ENCODE measurements around the gene FHOD3. TPM values are rescaled to one million over a fixed set of nuclear protein-coding genes. Genes with fewer than 3 reads are reported as not detected.

FHOD3 gene
- polyA plus RNA-seq, 2 of the 4 experiments (the other 2 are of a cell fraction), result 2.5 to 3.6 TPM

GRCh38 chr18:36382854-36383253 is 85.3 kb downstream of the FHOD3 start:
- H3K4me2 ChIP-seq, result no peak overlapping the region
- no peaks in the 10 kb centered on the region for H3K9me3 ChIP-seq
- H3K27ac ChIP-seq, result no peak overlapping the region
- POLR2A ChIA-PET, result no interaction called here
- CTCF ChIA-PET, result no interaction called here
- H3K4me3 ChIP-seq, result no peak overlapping the region
- DNase-seq (ENCODE audit: low read depth in 1 of 2, low spot score in 1 of 2), result no peak
- no peak for TF ChIP-seq USF2 (IDR thresholded peaks at IDR 0.05)
- no peak for TF ChIP-seq KDM5A (IDR thresholded peaks at IDR 0.05)
- TF ChIP-seq EHF (CRISPR knock-in tag; IDR thresholded peaks at IDR 0.05), result no peak
- no peak for TF ChIP-seq HES2 (IDR thresholded peaks at IDR 0.05)
- no peak for TF ChIP-seq ESRRA (IDR thresholded peaks at IDR 0.05; ENCODE audit: borderline replicate concordance, low read length)
- TF ChIP-seq RCOR1 (IDR thresholded peaks at IDR 0.05; ENCODE audit: low read depth, low read length), result no peak
- TF ChIP-seq FOSB (CRISPR knock-in tag; IDR thresholded peaks at IDR 0.05), result no peak
- TF ChIP-seq BHLHE40 (IDR thresholded peaks at IDR 0.05; ENCODE audit: low read depth, low read length), result no peak
- no peak for TF ChIP-seq HOXB13 (CRISPR knock-in tag; IDR thresholded peaks at IDR 0.05; ENCODE audit: low read depth)
- no peak for TF ChIP-seq HEYL (CRISPR knock-in tag; IDR thresholded peaks at IDR 0.05)
- TF ChIP-seq, protein P1, sequence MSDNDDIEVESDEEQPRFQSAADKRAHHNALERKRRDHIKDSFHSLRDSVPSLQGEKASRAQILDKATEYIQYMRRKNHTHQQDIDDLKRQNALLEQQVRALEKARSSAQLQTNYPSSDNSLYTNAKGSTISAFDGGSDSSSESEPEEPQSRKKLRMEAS (IDR thresholded peaks at IDR 0.05), result no peak
- no peak for TF ChIP-seq RARB (CRISPR knock-in tag; IDR thresholded peaks at IDR 0.05)
- TF ChIP-seq, protein P2, sequence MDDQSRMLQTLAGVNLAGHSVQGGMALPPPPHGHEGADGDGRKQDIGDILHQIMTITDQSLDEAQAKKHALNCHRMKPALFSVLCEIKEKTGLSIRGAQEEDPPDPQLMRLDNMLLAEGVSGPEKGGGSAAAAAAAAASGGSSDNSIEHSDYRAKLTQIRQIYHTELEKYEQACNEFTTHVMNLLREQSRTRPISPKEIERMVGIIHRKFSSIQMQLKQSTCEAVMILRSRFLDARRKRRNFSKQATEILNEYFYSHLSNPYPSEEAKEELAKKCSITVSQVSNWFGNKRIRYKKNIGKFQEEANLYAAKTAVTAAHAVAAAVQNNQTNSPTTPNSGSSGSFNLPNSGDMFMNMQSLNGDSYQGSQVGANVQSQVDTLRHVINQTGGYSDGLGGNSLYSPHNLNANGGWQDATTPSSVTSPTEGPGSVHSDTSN (IDR thresholded peaks at IDR 0.05), result no peak
- TF ChIP-seq CHD2 (IDR thresholded peaks at IDR 0.05; ENCODE audit: low read length, partially characterized antibody), result no peak
- no peak for TF ChIP-seq ZSCAN20 (CRISPR knock-in tag; IDR thresholded peaks at IDR 0.05)
- H3K4me1 ChIP-seq, result no peaks in the 10 kb centered on the region
- ATAC-seq, result no peak
- 37% methylated on average over 3 of the region's 5 CpGs for WGBS (ENCODE audit: missing lambda C conversion rate)
- no peak for FAIRE-seq

DNA sequence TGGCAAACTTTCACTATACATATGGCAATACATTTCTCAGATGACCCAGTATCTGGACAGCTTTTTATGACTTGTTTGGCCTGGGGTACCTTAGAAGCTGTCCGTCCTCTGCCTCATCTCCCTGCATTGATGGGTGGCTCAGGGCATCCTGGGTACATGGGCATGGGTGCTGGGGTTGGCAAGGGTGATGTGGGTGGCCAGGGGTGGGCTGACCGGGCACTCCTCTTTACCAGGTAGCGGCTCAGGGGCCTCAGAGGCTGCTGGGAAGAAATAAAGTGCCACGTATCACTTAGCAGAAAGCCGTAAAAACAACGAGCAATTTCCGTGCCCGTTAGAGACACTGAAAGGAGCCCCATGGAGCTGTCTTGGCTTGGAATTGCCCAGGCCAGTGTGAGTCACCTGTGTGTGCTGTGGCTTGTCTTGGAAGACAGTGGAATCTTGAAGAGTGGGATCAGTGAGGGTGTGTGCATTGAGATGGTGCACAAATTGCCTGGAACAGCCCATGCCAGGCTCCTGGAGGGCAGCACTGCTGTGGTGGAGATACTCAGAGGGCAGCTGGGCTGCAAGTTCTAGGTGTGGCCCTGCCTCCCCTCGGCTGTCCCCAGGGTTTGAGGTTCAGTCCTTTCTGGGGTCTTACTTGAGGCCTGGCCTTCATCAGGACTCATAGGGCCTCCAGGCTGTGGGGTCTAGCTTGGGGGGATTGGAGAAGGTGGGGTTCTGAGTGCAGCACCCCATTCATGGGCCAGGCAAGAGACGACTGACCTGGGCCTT is 88.8 kb downstream of the FHOD3 start:
- H3K4me2 ChIP-seq, result no peak overlapping the region
- DNase-seq (ENCODE audit: low read depth in 1 of 2, low spot score in 1 of 2) (no peak), ATAC-seq (no peak), FAIRE-seq (no peak)
- H3K9me3 ChIP-seq, result no peaks in the 10 kb centered on the region
- ChIA-PET POLR2A (no interaction called here), CTCF (no interaction called here)
- WGBS (ENCODE audit: missing lambda C conversion rate), result 39% methylated on average over 8 of the region's 10 CpGs
- no peak overlapping the region for H3K27ac ChIP-seq
- H3K4me1 ChIP-seq, result no peaks in the 10 kb centered on the region
- TF ChIP-seq ZC3H11A (IDR thresholded peaks at IDR 0.05) (no peak), JUNB (IDR thresholded peaks at IDR 0.05) (no peak), SMC3 (IDR thresholded peaks at IDR 0.05) (no peak), HEYL (CRISPR knock-in tag; IDR thresholded peaks at IDR 0.05) (no peak)
- no peak overlapping the region for H3K4me3 ChIP-seq

GRCh38 chr18:36387310-36387709 is 89.8 kb downstream of the FHOD3 start:
- ChIA-PET POLR2A (no interaction called here), CTCF (no interaction called here)
- DNase-seq (ENCODE audit: low read depth in 1 of 2, low spot score in 1 of 2) (no peak), ATAC-seq (no peak), FAIRE-seq (no peak)
- Histone ChIP-seq H3K4me2 (no peak overlapping the region), H3K4me1 (no peaks in the 10 kb centered on the region), H3K9me3 (no peaks in the 10 kb centered on the region), H3K4me3 (no peak overlapping the region), H3K27ac (no peak overlapping the region)
- WGBS (ENCODE audit: missing lambda C conversion rate), result 48% methylated on average over 3 of the region's 3 CpGs
- TF ChIP-seq GATA3 (IDR thresholded peaks at IDR 0.05; ENCODE audit: borderline replicate concordance) (no peak), FOSB (CRISPR knock-in tag; IDR thresholded peaks at IDR 0.05) (no peak), CHD2 (IDR thresholded peaks at IDR 0.05; ENCODE audit: low read length, partially characterized antibody) (no peak), HDAC2 (IDR thresholded peaks at IDR 0.05) (no peak), MAZ (IDR thresholded peaks at IDR 0.05; ENCODE audit: borderline replicate concordance, low read depth, low read length) (no peak), SMC3 (IDR thresholded peaks at IDR 0.05) (no peak), EHMT2 (IDR thresholded peaks at IDR 0.05; ENCODE audit: low read depth) (no peak), BCL3 (IDR thresholded peaks at IDR 0.05) (no peak)
- TF ChIP-seq, protein P1 (IDR thresholded peaks at IDR 0.05), result no peak
- TF ChIP-seq, protein P3, sequence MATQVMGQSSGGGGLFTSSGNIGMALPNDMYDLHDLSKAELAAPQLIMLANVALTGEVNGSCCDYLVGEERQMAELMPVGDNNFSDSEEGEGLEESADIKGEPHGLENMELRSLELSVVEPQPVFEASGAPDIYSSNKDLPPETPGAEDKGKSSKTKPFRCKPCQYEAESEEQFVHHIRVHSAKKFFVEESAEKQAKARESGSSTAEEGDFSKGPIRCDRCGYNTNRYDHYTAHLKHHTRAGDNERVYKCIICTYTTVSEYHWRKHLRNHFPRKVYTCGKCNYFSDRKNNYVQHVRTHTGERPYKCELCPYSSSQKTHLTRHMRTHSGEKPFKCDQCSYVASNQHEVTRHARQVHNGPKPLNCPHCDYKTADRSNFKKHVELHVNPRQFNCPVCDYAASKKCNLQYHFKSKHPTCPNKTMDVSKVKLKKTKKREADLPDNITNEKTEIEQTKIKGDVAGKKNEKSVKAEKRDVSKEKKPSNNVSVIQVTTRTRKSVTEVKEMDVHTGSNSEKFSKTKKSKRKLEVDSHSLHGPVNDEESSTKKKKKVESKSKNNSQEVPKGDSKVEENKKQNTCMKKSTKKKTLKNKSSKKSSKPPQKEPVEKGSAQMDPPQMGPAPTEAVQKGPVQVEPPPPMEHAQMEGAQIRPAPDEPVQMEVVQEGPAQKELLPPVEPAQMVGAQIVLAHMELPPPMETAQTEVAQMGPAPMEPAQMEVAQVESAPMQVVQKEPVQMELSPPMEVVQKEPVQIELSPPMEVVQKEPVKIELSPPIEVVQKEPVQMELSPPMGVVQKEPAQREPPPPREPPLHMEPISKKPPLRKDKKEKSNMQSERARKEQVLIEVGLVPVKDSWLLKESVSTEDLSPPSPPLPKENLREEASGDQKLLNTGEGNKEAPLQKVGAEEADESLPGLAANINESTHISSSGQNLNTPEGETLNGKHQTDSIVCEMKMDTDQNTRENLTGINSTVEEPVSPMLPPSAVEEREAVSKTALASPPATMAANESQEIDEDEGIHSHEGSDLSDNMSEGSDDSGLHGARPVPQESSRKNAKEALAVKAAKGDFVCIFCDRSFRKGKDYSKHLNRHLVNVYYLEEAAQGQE (IDR thresholded peaks at IDR 0.05), result no peak
- TF ChIP-seq, protein P4, sequence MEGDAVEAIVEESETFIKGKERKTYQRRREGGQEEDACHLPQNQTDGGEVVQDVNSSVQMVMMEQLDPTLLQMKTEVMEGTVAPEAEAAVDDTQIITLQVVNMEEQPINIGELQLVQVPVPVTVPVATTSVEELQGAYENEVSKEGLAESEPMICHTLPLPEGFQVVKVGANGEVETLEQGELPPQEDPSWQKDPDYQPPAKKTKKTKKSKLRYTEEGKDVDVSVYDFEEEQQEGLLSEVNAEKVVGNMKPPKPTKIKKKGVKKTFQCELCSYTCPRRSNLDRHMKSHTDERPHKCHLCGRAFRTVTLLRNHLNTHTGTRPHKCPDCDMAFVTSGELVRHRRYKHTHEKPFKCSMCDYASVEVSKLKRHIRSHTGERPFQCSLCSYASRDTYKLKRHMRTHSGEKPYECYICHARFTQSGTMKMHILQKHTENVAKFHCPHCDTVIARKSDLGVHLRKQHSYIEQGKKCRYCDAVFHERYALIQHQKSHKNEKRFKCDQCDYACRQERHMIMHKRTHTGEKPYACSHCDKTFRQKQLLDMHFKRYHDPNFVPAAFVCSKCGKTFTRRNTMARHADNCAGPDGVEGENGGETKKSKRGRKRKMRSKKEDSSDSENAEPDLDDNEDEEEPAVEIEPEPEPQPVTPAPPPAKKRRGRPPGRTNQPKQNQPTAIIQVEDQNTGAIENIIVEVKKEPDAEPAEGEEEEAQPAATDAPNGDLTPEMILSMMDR (IDR thresholded peaks at IDR 0.05), result no peak
